ENCODE data around the gene REEP3.

- TF ChIP-seq, protein P1, sequence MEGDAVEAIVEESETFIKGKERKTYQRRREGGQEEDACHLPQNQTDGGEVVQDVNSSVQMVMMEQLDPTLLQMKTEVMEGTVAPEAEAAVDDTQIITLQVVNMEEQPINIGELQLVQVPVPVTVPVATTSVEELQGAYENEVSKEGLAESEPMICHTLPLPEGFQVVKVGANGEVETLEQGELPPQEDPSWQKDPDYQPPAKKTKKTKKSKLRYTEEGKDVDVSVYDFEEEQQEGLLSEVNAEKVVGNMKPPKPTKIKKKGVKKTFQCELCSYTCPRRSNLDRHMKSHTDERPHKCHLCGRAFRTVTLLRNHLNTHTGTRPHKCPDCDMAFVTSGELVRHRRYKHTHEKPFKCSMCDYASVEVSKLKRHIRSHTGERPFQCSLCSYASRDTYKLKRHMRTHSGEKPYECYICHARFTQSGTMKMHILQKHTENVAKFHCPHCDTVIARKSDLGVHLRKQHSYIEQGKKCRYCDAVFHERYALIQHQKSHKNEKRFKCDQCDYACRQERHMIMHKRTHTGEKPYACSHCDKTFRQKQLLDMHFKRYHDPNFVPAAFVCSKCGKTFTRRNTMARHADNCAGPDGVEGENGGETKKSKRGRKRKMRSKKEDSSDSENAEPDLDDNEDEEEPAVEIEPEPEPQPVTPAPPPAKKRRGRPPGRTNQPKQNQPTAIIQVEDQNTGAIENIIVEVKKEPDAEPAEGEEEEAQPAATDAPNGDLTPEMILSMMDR (IDR thresholded peaks at IDR 0.05; ENCODE audit: low read length) = no peak
- no peak for TF ChIP-seq EZH2 (IDR thresholded peaks at IDR 0.05; ENCODE audit: borderline replicate concordance, low read length)
Measured at GRCh38 chr10:63539994-63540393, 18.8 kb downstream of the REEP3 start.
